HG02759 (cell line): ENCODE results near the gene TPRA1.

ENCODE experiments used
- ATAC-seq: cut with Tn5 transposase; IDR thresholded peaks from one replicate; pipeline ENCODE4 v1.9.1; 2021; ENCODE audit warnings: mild to moderate bottlenecking, moderate library complexity; ENCODE audit not compliant: unreplicated experiment

The TPRA1 gene

DNA sequence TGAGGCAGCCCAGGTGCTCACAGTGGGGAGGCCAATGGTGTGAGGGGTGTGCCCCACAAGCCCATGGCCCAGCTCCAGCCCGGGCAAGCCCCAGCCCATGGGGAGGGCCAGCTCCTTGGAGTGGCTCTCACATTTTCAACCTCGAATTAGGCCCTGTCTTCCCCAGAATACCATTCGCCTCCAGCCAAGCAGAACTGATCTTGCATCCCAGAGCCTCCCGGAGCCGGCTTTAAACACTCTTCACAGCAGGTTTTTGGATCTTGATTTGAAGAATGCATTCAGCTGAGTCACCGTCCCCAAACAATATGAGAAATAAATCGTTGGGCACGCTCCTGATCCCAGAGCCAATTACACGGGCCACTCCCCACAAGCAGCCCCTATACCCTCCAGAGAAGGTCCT is 23.7 kb downstream of the TPRA1 start:
- ATAC-seq, result no peak

DNA sequence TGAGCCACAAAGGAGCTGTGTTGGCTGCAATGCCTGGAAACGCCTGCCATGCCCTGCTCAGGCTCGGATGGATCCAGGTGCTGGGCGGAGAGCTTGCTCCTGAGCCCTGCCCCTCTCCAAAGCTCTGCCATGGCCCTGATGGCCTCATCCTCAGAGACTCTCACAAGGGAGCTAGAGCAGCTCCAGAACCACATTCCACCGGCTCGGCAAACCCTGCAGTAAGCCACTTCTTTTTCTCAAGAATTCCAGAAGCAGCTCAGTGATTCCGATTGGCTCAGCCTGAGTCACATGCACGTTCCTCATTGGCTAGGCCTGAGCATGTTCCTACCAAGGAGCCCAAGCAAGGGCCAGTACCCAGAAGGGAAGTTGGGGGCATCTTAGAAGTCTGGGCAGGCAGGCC is 24.8 kb downstream of the TPRA1 start:
- ATAC-seq, result no peak

DNA sequence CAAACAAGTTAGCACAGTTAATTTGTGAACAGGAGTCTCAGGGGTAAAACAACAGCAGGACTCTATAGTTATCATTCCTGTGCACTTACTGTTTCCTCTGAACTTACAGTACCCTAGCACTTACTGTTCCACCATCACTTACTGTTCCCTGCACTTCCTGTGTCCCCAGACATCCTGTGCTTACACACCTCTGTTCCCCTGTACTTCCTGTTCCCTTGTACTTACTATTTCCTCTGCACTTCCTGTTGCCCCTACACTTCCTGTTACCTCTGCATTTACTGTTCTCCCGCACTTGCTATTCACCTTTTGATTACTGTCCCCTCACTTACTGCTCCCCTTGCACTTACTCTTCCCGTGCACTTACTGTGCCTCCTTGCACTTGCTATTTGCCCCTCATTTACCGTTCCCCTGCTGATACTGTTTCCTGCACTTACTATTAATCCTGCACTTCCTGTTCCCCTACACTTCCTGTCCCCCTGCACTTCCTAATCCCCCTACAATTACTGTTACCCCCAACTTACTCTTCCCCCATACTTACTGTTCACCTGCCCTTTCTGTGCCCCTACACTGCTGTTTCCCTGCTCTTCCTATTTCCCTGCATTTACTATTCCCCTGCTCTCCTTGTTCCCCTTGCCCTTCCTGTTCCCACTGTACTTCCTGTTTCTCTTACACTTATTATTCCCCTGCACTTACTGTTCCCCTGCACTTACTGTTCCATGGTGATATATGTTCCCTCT is 30.3 kb downstream of the TPRA1 start:
- ATAC-seq, result no peak

DNA sequence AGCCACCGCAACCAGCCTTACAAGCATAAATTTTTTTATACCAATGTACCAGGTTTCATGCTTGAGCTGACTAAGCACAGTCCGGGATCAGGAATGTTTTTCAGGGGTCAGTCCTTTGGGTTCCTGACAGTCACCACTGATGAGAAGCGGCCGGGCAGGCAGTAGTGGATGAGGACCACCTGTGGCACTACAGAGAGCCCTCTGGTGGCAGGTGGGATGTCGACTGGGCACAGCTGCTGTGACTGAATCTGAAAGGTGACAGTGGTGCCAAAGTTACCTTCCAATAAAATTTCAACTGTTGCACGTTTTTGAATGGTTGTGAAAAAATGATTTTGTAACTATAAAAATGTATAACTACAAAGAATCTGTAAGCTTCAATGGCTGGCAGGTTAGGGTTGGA is 34.0 kb downstream of the TPRA1 start:
- no peak for ATAC-seq

DNA sequence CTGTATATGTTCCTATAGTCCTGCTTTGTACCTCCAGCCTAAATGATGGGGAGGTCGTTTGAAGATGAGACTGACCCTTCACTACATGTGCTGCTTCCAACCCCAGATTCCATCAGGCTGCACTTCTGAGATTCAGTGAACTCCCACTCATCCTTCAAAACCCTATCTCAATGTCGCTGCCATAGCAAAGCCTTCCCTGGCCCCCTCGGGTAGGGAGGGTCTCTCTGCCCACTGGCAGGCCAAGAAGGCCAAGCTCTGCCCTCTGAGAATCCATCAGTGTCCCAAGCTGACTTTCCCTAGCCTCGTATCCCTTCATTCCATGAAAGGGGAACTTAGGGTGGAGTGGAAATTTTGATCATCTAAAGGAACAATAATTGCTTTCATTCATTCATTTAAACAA is 35.4 kb downstream of the TPRA1 start:
- ATAC-seq, result no peak

DNA sequence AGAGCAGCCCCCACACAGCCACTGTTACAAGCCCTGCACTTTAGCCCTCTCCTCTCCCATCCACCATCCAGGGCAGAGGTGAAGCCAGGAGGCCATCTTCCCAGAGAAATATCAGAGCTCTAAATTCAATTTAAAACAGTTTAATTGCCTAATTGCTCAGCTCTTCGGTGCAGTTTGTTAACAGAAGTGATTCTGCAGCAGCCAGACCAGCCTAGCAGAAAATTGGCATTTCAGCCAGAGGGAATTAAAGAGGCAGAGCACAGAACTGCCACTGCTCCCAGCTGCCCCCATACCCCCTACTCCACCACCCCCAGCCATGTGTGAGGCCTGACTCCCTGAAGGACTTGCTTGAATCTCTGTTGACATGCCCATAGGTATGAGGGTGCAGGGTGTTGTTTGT is 38.5 kb downstream of the TPRA1 start:
- ATAC-seq, result no peak

DNA sequence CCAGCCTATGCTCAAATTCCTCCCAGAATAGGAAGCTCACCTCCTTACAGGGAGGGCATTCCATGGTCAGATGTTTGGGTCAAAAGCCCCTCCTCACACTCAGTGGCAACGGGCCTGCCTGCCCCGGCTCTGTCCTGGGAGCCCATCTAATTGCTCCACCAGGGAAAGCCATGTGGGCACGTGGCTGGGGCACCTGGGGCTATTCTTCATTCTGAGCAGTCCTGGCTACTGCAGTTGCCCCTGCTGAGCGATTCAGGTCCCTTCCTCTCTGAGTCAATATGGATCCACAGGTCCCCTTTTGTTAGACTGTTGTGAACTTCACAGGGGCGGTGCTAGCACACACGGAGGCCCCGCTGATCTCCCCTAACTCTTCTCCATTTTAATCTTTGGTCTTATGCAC is 39.4 kb downstream of the TPRA1 start:
- no peak for ATAC-seq

DNA sequence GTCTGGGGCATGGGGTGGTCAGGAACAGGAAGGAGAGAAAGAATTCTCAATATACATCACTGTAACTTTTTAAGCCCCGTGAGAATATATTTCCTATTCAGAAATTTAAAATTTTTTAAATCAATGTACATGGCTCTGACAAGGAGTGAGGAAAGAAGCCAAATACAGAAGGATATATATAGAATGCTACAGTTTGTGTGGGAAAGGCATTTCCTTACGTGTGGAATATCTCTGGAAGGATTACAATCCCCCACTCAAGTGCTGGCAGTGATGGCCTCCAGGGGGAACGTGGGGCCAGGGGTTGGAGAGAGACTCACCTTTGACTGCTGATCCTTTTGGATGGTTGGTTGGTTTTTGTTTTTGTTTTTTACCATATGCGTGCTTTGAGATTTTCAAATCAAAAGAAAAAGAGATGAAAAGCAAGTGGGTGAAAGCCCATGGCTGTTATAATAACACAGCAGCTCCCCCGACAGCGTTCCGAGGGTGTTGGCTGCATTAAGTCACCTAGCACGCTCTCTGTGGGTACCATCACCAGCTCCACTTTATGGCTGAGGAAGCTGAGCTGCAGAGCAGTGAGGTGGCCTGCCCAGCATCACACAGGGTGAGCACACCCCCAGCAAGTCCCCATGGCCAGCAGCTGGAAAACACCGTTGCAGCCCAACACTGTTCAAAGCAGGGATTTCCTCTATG is 39.9 kb downstream of the TPRA1 start:
- no peak for ATAC-seq

DNA sequence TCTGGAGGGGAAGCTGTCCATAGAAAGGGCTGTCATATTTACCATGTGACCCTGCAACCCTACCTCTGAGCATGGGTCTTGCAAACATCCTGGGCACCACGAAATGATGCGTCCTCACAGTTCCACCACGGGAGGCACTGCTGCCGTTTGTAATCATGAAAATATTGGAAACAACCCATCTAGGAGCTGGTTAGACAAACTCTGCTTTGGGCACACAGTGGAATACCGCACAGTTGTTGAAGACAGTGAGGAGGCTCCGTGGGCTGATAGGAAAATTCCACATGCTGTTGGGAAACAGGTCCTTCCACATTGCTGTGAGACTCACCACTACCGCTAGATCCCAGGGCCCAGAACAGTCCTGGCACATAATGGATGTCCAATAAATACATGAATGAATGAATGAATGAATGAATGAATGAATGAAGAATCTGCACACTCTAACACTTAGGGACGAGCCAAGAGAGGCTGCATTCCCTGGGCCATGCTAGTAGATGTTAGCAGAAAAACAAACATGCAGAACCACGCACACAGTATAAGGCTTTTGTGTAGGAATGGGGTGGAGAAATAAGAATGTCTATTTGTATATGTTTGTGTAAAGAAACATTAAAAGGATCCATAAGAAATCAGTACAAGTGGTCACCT is 40.6 kb downstream of the TPRA1 start:
- ATAC-seq, result no peak

DNA sequence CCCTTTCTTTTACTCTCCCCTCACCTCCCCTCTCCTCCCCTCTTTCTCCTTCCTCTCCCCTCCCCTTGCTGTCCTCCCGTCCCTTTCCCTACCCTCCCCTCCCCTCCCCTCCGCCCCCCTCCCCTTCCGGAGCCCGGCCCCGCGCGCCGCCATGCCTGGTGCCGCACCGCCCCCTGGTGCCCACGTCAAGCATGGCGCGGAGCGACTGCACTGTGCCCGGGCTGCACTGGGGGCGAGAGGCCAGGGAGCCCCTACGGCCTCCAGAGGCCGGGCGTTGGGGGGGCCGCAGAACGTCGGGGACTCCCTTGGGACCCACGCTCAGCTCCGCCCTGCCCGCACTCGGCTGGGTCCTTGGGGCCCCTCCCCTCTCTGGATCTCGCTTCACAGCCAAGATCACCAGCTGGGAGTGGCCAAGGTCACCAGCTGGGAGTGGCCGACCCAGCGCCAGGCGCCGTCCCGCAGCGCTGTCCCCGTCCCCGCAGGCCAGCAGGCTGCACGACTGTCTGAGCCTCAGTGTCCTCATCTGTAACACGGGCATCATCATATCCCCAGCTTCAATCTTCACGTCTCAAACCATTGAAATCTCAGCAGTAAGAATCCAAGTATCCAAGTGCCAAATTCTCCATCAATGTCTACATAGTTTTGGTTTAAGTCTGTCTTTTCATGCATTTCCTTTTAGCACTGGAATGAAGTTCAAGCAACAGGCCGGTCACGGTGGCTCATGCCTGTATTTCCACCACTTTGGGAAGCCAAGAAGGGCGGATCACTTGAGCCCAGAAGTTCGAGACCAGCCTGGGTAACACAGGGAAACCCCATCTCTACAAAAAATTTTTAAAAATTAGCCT is 42.5 kb downstream of the TPRA1 start:
- peak; percentile 71 for ATAC-seq

DNA sequence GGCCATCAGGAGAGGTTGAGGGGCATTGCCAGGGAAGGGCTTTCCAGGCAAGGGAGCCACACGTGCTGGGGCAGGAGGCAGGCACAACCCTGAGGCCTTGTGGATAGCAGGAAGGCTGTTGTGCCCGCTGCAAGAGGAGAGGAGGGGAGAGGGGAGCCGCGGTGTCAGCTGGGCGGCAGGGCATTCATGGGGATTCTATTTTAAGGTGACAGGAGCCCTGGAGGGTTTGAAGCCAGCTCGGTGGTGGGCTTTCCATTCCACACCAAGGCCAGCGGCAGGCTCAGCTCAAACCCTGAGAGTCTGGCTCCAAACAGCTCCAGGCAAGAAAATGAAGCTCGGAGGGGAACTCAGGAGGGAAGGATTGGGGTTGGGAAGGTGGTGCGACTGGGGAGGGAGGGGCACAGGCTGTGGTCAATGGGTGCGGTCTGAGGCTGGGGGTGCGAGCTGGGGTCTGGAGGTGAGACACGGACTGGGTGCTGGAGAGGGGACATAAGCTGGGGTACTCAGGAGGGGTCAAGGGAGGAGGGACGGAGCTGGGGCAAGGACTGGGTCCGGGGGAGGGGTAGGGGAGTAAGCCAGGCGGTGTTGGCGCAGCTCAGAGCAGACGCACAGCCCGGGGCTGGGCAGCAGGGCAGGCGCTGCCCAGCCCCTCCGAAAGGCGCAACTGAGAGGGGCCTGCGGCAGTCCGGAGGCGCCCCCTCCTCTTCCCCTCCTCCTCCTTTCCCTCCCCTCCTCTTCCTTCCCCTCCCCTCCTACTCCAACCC is 43.4 kb downstream of the TPRA1 start:
- ATAC-seq, result no peak

DNA sequence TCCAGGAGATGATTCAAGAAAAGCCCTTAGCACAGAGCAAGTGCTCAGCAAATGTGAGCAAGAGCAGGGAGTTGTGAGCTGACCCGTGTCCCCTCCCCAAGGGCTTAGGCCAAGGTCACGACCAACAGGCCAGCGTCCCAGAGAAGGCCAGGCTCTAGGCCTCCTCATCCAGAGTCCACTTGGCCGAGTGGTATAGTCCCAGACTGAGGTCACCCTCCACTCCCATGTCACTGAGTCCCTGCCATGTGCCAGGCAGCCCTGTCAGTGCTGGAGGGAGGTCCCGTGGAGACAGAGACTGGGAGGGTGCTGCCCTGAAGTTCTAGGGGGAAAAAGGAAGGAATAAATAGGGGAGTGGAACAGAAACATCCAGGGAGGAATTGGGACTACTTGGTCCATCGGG is 44.0 kb downstream of the TPRA1 start:
- ATAC-seq, result no peak

DNA sequence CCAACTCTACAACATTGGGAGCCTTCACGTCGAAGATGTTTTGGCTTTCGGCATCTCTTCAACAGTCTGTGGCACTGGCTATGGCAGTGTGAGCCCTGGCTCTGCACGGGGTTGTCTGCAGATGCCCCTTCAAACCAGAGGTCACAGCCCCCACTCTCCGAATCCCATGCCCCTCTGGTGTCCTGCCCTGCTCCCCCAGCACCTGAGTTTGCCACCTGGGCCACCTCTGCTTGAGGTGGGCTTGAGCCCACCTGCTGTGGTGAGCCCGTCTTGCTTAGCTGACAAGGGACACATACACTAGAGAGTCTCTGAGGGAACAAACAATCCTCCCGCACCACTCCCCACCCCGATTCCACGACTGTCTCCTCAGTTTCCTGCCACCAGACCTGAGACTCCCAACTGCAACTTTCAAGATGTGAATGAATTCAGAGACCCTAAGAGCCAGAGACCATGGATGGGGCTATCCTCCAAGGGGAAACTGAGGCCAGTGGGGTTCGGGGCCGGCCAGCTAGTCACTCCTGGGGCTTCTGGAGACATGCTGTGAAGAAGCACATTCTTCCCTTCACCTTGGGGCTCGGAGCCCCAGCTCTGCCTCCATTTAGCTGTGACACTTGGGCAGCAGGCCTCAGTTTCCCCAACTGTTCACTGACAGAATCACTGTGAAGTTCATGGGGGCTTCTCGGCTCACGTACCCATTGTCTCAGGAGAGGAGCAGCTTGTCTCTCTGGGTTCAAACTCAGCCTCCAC is 44.6 kb downstream of the TPRA1 start:
- no peak for ATAC-seq

DNA sequence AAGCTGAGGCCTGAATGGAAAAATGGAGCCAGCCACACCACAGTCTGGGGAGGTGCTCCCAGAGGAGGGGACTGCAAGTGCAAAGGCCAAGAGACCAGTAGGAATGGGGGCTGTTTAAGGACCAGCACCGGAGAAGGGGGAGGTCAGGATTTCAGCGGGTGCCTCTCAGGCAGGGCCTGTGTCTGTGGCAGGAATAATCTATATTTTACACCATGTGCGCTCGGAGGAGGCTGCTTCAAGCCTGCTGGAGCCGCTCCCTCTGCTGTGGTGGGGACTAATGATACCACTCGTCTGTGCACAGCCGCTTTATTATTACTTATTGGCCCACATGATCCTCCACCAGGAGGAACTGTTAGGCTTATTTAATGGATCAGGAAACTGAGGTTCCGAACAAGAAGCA is 45.3 kb downstream of the TPRA1 start:
- no peak for ATAC-seq

DNA sequence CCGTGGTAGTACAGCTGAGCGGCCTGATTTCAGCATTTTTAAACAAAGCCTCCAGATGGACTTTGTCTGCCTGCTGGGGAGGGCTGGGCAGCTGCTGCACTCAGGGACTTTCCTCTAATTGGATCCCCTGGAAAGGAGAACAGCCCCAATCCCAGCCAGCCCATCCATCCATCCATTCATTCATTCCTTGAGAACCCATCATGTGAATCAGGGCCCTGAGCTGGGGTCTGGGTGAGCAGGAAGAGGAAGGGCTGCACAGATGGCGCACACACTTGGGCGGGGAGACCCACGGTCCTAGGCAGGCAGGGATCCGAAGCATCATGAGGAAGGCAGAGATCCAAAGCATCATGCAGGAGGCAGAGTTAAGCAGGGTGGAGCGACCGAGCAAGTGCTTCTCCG is 45.7 kb downstream of the TPRA1 start:
- no peak for ATAC-seq

DNA sequence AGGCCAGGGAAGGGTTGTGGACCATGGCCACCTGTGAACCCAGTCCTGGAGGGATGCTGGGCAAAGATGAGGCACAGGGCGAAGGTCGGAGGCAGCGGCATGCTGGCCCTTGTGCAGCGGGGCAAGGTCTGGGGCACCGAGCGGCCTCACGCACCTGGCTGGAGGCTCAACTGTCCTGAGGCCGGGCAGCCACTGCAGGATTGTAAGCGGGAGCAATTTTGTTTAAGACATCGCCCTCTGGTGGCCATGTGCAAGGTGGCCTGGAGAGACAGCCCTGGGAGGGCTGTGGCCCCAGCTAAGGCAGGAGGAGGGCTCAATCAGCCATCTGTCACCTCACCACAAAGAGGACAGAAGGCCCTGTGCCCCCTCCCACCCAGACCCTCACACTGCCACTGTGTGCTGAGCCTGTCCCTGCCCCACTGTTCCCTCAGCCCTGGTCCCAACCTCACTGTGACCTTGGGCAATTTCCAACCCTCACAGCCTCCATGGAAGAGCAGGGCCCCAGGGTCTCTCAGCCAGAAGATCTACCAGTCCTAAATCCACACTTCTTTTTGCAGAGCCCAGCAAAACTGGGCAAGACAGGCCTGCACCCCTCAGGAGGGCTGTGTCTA is 46.2 kb downstream of the TPRA1 start:
- ATAC-seq, result peak; percentile 70

DNA sequence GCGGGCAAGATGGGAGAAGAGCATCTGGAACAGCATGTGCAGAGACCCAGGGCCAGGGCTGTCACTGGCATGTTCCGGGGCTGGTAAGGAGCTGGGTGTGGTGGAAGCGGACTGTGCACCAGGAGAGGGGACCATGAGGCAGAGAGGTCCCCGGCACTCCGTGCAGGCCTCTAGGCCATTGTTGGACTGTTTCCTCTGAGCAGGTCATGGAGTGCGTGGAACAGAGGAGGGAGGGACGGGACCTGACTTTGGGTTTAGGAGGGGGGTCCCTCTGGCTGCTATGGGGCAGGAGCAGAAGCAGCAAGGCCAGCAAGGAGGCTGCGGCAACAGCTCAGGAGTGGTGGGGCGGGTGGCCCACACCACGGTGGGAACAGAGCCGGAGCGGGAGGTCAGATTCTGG is 47.1 kb downstream of the TPRA1 start:
- no peak for ATAC-seq

DNA sequence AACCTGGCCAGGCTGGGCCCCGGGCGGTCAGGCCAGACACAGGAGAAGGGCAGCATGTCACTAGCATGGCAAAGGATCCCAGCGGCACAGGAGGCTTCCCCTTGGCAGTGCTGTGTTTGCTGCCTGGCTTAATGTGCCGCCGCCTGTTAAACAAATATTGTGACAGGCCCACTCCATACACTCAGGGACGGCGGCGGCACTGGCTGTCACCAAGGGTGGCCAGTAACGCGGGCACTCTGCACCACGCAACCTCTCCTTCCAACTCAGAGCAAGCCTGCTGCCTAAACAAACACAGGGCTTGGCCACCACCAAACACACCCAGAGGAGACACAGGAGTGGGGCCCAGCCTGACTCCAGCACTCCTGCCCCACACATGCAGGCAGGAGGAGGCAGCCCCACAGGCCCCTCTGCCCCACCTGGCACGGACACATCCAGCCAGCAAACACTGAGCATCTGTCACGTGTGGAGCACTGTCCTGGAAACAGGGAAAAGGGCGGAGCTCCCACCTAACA is 48.0 kb downstream of the TPRA1 start:
- no peak for ATAC-seq

DNA sequence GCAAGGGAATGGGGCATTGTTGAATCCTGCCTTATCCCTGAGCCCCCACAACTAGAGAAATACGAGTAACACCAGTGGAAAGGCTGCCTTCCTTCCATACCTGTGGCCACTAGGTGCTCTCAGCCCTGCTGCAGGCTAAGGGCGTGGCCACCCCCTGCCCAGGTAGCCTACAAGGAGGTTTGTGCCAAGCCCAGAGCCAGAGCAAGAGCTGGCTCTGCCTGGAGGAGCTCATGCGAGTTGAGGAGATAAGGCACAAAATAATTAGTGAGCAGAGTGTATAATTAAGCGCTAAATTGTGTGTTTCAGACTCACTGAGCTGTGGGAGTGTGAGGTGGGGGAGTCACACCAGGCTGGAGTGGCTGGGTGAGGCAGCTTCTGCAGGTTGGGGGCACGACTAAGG is 49.2 kb downstream of the TPRA1 start:
- ATAC-seq, result no peak
